HEK293 (cell line): ENCODE data around the gene CAPZB.

Experiments
- CTCF ChIA-PET: fragments of 350-600 bp; formaldehyde crosslinking; extraction: SDS; loops from one replicate; lab custom pipeline; 2021; ENCODE audit warnings: antibody characterized with exemption; lab: Yijun Ruan, JAX
- POLR2A ChIA-PET: fragments of 300-600 bp; formaldehyde crosslinking; extraction: SDS; loops from one replicate; lab custom pipeline; 2020; ENCODE audit warnings: antibody characterized with exemption, inconsistent platforms; lab: Yijun Ruan, JAX
- H3K27ac ChIP-seq: fragments of 200-500 bp; sonication (Bioruptor generic); 2 replicates; pipeline ENCODE4 v1.5.1; 2014; ENCODE audit warnings: low read depth, low read length, control low read depth, inconsistent platforms; ENCODE audit errors: extremely low read depth
- H3K36me3 ChIP-seq, 2 experiments: fragments of 200-500 bp in 1 of 2; sonication (Bioruptor generic) in 1 of 2; 1 replicate in 1 of 2; 2 replicates in 1 of 2; pipeline ENCODE4 v1.5.1; 2014 to 2017; ENCODE audit warnings: inconsistent platforms in 2 of 2, low read length in 2 of 2; ENCODE audit not compliant: control insufficient read depth in 2 of 2, insufficient read depth in 1 of 2
- H3K4me1 ChIP-seq: fragments of 200-500 bp; sonication (Bioruptor generic); 2 replicates; pipeline ENCODE4 v1.5.1; 2014; ENCODE audit warnings: mild to moderate bottlenecking, low read length, inconsistent platforms; ENCODE audit not compliant: control insufficient read depth, insufficient read depth
- H3K4me3 ChIP-seq: 2 replicates; pipeline ENCODE4 v1.5.1; 2011; ENCODE audit warnings: low read depth, mild to moderate bottlenecking, control low read depth, low read length, moderate library complexity
- H3K9me3 ChIP-seq: fragments of 200-500 bp; sonication (Bioruptor generic); 2 replicates; pipeline ENCODE4 v1.5.1; 2014; ENCODE audit warnings: low read depth, low read length, inconsistent platforms; ENCODE audit not compliant: control insufficient read depth, insufficient read depth
- GLI2 ChIP-seq: fragments of 450-650 bp; formaldehyde crosslinking; IDR thresholded peaks from 2 replicates; pipeline ENCODE4; 2017; ENCODE audit warnings: missing biosample characterization, missing genetic modification characterization, low read depth, borderline replicate concordance
- GLI4 ChIP-seq: fragments of 450-650 bp; formaldehyde crosslinking; IDR thresholded peaks from 2 replicates; pipeline ENCODE4 v1.5.1; 2016; ENCODE audit warnings: missing biosample characterization, missing genetic modification characterization
- HOXA7 ChIP-seq: sonication (generic); formaldehyde crosslinking; IDR thresholded peaks from 2 replicates; pipeline ENCODE4 v1.8.1; 2022; ENCODE audit warnings: missing genetic modification reagents, borderline replicate concordance
- HOXC10 ChIP-seq: sonication (generic); formaldehyde crosslinking; IDR thresholded peaks from 2 replicates; pipeline ENCODE4 v1.8.1; 2023; ENCODE audit warnings: mild to moderate bottlenecking, missing genetic modification reagents
- KLF8 ChIP-seq: fragments of 450-650 bp; formaldehyde crosslinking; IDR thresholded peaks from 2 replicates; pipeline ENCODE4 v1.5.1; 2016; ENCODE audit warnings: missing biosample characterization, missing genetic modification characterization
- MZF1 ChIP-seq: fragments of 450-650 bp; formaldehyde crosslinking; IDR thresholded peaks from 2 replicates; pipeline ENCODE4 v1.5.1; 2017; ENCODE audit warnings: missing biosample characterization, missing genetic modification characterization, borderline replicate concordance
- PRDM1 ChIP-seq: fragments of 450-650 bp; formaldehyde crosslinking; IDR thresholded peaks from 2 replicates; pipeline ENCODE4; 2016; ENCODE audit warnings: missing biosample characterization, missing genetic modification characterization
- ZBTB20 ChIP-seq: fragments of 450-650 bp; formaldehyde crosslinking; IDR thresholded peaks from 2 replicates; pipeline ENCODE4 v1.5.1; 2016; ENCODE audit warnings: missing biosample characterization, missing genetic modification characterization
- ZBTB48 ChIP-seq: fragments of 450-650 bp; formaldehyde crosslinking; IDR thresholded peaks from 2 replicates; pipeline ENCODE4 v1.5.1; 2016; ENCODE audit warnings: missing biosample characterization, missing genetic modification characterization
- ZNF121 ChIP-seq: fragments of 450-650 bp; formaldehyde crosslinking; IDR thresholded peaks from 2 replicates; pipeline ENCODE4 v1.5.1; 2016; ENCODE audit warnings: missing biosample characterization, missing genetic modification characterization
- ZNF157 ChIP-seq: fragments of 450-650 bp; formaldehyde crosslinking; IDR thresholded peaks from 2 replicates; pipeline ENCODE4 v1.5.1; 2016; ENCODE audit warnings: missing biosample characterization, missing genetic modification characterization
- ZNF175 ChIP-seq: fragments of 450-650 bp; formaldehyde crosslinking; IDR thresholded peaks from 2 replicates; pipeline ENCODE4 v1.5.1; 2016; ENCODE audit warnings: missing biosample characterization, missing genetic modification characterization
- ZNF221 ChIP-seq: fragments of 450-650 bp; formaldehyde crosslinking; IDR thresholded peaks from 2 replicates; pipeline ENCODE4 v1.5.1; 2017; ENCODE audit warnings: missing biosample characterization, missing genetic modification characterization, borderline replicate concordance
- ZNF302 ChIP-seq: fragments of 450-650 bp; formaldehyde crosslinking; IDR thresholded peaks from 2 replicates; pipeline ENCODE4 v1.5.1; 2016; ENCODE audit warnings: missing biosample characterization, missing genetic modification characterization, low read depth
- ZNF501 ChIP-seq: fragments of 450-650 bp; formaldehyde crosslinking; IDR thresholded peaks from 2 replicates; pipeline ENCODE4 v1.5.1; 2016; ENCODE audit warnings: missing biosample characterization, missing genetic modification characterization
- ZNF548 ChIP-seq: fragments of 450-650 bp; formaldehyde crosslinking; IDR thresholded peaks from 2 replicates; pipeline ENCODE4 v1.5.1; 2016; ENCODE audit warnings: missing biosample characterization, missing genetic modification characterization
- ZNF555 ChIP-seq: fragments of 450-650 bp; formaldehyde crosslinking; conservative IDR thresholded peaks from 2 replicates; pipeline ENCODE4 v1.5.1; 2017; ENCODE audit warnings: missing biosample characterization, mild to moderate bottlenecking, missing genetic modification characterization, inconsistent platforms
- ZNF701 ChIP-seq: fragments of 450-650 bp; formaldehyde crosslinking; IDR thresholded peaks from 2 replicates; pipeline ENCODE4 v1.5.1; 2016; ENCODE audit warnings: missing biosample characterization, missing genetic modification characterization
- ZSCAN16 ChIP-seq: fragments of 450-650 bp; formaldehyde crosslinking; IDR thresholded peaks from 2 replicates; pipeline ENCODE4 v1.5.1; 2016; ENCODE audit warnings: missing biosample characterization, missing genetic modification characterization
- ZSCAN30 ChIP-seq: fragments of 450-650 bp; IDR thresholded peaks from 2 replicates; pipeline ENCODE4 v1.5.1; 2018; ENCODE audit warnings: missing biosample characterization, mild to moderate bottlenecking, missing genetic modification characterization, moderate library complexity
- TF ChIP-seq, protein P1 (sequence below): fragments of 450-650 bp; formaldehyde crosslinking; IDR thresholded peaks from 2 replicates; pipeline ENCODE4 v1.5.1; 2016; ENCODE audit warnings: missing biosample characterization, missing genetic modification characterization
- TF ChIP-seq, protein P2 (sequence below): sonication (generic); formaldehyde crosslinking; IDR thresholded peaks from 2 replicates; pipeline ENCODE4 v1.8.1; 2022; ENCODE audit warnings: mild to moderate bottlenecking, moderate library complexity, missing genetic modification reagents
- TF ChIP-seq, protein P3 (sequence below): fragments of 450-650 bp; formaldehyde crosslinking; IDR thresholded peaks from 2 replicates; pipeline ENCODE4 v1.5.1; 2016; ENCODE audit warnings: missing biosample characterization, missing genetic modification characterization

CAPZB gene

DNA sequence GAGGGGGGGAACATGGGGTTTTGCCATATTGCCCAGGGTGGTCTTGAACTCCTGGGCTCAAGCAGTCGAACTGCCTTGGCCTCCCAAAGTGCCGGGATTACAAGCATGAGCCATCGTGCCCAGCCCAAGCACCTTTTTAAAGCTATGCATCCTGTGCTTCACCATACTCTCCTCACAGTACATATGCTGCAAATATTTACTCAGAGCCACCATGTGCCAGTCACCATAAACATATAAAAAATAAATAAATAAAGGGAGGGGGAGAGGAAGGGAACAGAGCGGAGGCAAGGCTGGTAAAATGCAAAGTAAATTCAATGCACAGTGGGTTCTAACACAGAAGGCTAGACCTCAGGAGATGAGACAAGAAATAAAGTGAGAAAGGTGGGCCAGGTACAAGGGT, 64.7 kb downstream of the CAPZB start:
- H3K4me3 ChIP-seq, result no peak overlapping the region
- no peaks in the 10 kb centered on the region for H3K9me3 ChIP-seq
- CTCF ChIA-PET, result no interaction called here
- H3K4me1 ChIP-seq, result no peaks in the 10 kb centered on the region
- H3K36me3 ChIP-seq, result peaks cover 0 to 41% of the 10 kb centered on the region in 2 experiments; a peak in 1 of 3 replicates
- no peak overlapping the region for H3K27ac ChIP-seq
- TF ChIP-seq HOXA7 (no peak), ZSCAN30 (tag by site-specific recombination) (no peak), GLI2 (tag by site-specific recombination) (no peak), PRDM1 (tag by site-specific recombination) (no peak), ZBTB20 (no peak), MZF1 (tag by site-specific recombination) (no peak), GLI4 (tag by site-specific recombination) (no peak), ZNF701 (no peak), HOXC10 (CRISPR knock-in tag) (no peak), ZNF175 (tag by site-specific recombination) (no peak)
- TF ChIP-seq, protein P1, sequence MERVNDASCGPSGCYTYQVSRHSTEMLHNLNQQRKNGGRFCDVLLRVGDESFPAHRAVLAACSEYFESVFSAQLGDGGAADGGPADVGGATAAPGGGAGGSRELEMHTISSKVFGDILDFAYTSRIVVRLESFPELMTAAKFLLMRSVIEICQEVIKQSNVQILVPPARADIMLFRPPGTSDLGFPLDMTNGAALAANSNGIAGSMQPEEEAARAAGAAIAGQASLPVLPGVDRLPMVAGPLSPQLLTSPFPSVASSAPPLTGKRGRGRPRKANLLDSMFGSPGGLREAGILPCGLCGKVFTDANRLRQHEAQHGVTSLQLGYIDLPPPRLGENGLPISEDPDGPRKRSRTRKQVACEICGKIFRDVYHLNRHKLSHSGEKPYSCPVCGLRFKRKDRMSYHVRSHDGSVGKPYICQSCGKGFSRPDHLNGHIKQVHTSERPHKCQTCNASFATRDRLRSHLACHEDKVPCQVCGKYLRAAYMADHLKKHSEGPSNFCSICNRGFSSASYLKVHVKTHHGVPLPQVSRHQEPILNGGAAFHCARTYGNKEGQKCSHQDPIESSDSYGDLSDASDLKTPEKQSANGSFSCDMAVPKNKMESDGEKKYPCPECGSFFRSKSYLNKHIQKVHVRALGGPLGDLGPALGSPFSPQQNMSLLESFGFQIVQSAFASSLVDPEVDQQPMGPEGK (tag by site-specific recombination), result no peak
- POLR2A ChIA-PET, result interaction anchor here (0.5 kb wide), 1 partner anchor 28 kb away, joined by 3 read pairs; no protein-coding TSS in a partner anchor

DNA sequence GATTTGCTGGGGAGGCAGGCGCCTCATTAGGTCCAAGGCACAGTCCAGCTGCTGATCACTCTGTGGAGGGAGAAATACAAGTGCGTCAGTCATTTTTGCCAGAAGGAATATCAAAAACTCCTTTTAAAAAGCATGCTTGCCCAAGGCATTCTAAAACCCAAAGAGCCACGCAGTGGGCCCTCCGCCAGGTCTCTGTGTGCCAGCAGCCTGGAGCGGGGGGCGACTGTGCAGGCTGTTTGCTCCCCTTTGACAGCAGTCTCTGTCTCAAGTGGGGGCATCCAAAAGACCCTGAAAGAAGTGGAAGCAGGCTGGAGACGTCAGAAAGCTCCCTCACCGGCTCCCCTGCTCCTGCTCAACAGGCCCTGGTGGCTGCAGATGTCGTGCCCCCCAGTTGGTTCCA, 65.6 kb downstream of the CAPZB start:
- POLR2A ChIA-PET, result no interaction called here
- Histone ChIP-seq H3K9me3 (no peaks in the 10 kb centered on the region), H3K4me3 (no peak overlapping the region), H3K36me3 (peaks cover 0 to 49% of the 10 kb centered on the region in 2 experiments; a peak in 1 of 3 replicates), H3K4me1 (no peaks in the 10 kb centered on the region), H3K27ac (no peak overlapping the region)
- CTCF ChIA-PET, result no interaction called here
- TF ChIP-seq ZNF157 (tag by site-specific recombination), result no peak
- TF ChIP-seq, protein P2, sequence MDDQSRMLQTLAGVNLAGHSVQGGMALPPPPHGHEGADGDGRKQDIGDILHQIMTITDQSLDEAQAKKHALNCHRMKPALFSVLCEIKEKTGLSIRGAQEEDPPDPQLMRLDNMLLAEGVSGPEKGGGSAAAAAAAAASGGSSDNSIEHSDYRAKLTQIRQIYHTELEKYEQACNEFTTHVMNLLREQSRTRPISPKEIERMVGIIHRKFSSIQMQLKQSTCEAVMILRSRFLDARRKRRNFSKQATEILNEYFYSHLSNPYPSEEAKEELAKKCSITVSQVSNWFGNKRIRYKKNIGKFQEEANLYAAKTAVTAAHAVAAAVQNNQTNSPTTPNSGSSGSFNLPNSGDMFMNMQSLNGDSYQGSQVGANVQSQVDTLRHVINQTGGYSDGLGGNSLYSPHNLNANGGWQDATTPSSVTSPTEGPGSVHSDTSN, result no peak

DNA sequence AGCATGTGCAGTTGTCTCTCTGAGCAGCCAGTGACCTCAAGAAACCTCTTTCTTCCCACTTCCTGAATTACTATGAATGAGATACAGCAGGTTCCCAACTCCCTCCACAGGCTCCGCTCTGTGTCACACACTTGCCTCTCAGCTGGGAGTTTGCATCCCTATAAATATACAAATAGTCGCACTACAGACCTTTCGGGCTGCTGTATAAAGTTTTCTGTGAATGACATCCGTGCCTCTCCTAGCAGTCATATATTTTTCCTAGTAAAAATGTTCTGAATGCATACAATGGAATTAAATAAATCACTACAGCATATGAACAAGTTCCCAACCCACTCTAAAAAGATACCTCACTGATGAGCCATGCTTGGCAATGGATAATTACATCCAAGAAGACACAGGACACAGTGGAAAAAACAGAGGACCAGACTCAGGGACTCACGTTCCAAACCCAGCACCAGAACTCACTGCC, 66.8 kb downstream of the CAPZB start:
- no peaks in the 10 kb centered on the region for H3K9me3 ChIP-seq
- ChIA-PET POLR2A (no interaction called here), CTCF (interaction anchor here (0.6 kb wide), 1 partner anchor 69 kb away, joined by 3 read pairs; no protein-coding TSS in a partner anchor)
- no peaks in the 10 kb centered on the region for H3K4me1 ChIP-seq
- H3K4me3 ChIP-seq, result no peak overlapping the region
- no peak overlapping the region for H3K27ac ChIP-seq
- H3K36me3 ChIP-seq, result peaks cover 0 to 55% of the 10 kb centered on the region in 2 experiments; a peak in 1 of 3 replicates
- TF ChIP-seq ZNF121 (tag by site-specific recombination) (no peak), ZNF548 (tag by site-specific recombination) (no peak), ZBTB48 (tag by site-specific recombination) (no peak), ZNF175 (tag by site-specific recombination) (no peak), ZNF555 (tag by site-specific recombination) (no peak), KLF8 (tag by site-specific recombination) (no peak), ZNF501 (tag by site-specific recombination) (no peak), ZNF221 (tag by site-specific recombination) (no peak), ZSCAN16 (no peak), ZNF302 (tag by site-specific recombination) (no peak)
- TF ChIP-seq, protein P3, sequence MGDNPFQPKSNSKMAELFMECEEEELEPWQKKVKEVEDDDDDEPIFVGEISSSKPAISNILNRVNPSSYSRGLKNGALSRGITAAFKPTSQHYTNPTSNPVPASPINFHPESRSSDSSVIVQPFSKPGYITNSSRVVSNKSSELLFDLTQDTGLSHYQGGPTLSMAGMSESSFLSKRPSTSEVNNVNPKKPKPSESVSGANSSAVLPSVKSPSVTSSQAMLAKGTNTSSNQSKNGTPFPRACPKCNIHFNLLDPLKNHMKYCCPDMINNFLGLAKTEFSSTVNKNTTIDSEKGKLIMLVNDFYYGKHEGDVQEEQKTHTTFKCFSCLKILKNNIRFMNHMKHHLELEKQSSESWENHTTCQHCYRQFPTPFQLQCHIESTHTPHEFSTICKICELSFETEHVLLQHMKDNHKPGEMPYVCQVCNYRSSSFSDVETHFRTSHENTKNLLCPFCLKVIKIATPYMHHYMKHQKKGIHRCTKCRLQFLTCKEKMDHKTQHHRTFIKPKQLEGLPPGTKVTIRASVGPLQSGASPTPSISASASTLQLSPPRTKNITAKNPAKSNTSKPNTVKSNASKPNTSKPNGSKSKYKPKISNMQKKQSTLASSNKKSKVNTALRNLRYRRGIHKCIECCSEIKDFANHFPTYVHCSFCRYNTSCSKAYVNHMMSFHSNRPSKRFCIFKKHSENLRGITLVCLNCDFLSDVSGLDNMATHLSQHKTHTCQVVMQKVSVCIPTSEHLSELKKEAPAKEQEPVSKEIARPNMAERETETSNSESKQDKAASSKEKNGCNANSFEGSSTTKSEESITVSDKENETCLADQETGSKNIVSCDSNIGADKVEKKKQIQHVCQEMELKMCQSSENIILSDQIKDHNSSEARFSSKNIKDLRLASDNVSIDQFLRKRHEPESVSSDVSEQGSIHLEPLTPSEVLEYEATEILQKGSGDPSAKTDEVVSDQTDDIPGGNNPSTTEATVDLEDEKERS (tag by site-specific recombination), result no peak
